K562 (cell line): Measurements from ENCODE around the gene PKLR. TPM values are rescaled to one million over a fixed set of nuclear protein-coding genes. Genes with fewer than 3 reads are reported as not detected.

Experiments
- E2F1 ChIP-seq: sonication (generic); formaldehyde crosslinking; IDR thresholded peaks from 2 replicates; pipeline ENCODE4 v1.8.1; 2023; ENCODE audit warnings: mild to moderate bottlenecking, missing genetic modification reagents, moderate library complexity
- E2F3 ChIP-seq: fragments of 250-450 bp; sonication (Bioruptor Pico); IDR thresholded peaks from 2 replicates; pipeline ENCODE4 v1.4.0; 2020; ENCODE audit warnings: mild to moderate bottlenecking
- ERF ChIP-seq: fragments of 450-650 bp; formaldehyde crosslinking; IDR thresholded peaks from 2 replicates; pipeline ENCODE4 v1.4.0; 2020; ENCODE audit warnings: mild to moderate bottlenecking, mixed read lengths
- FOXP1 ChIP-seq: sonication (generic); formaldehyde crosslinking; IDR thresholded peaks from 2 replicates; pipeline ENCODE4 v1.8.0; 2022; ENCODE audit warnings: mild to moderate bottlenecking, missing genetic modification reagents
- GABPA ChIP-seq: fragments of 200-800 bp; sonication (Bioruptor generic); conservative IDR thresholded peaks from 2 replicates; pipeline ENCODE4 v1.6.1; 2016; ENCODE audit warnings: low read depth, missing genetic modification characterization, missing compliant biosample characterization
- HNRNPL ChIP-seq: fragments of 200-400 bp; formaldehyde crosslinking; IDR thresholded peaks from 2 replicates; pipeline ENCODE4 v1.6.1; 2017; ENCODE audit warnings: low read depth, mild to moderate bottlenecking, low read length
- KLF13 ChIP-seq: fragments of 450-650 bp; IDR thresholded peaks from 2 replicates; pipeline ENCODE4 v1.6.1; 2016; ENCODE audit warnings: missing genetic modification characterization, low read depth, mild to moderate bottlenecking, missing compliant biosample characterization, moderate library complexity, borderline replicate concordance
- MTA3 ChIP-seq: fragments of 450-650 bp; formaldehyde crosslinking; IDR thresholded peaks from 2 replicates; pipeline ENCODE4 v1.6.1; 2017; ENCODE audit warnings: mild to moderate bottlenecking, borderline replicate concordance
- POLR2G ChIP-seq: fragments of 200-400 bp; formaldehyde crosslinking; IDR thresholded peaks from 2 replicates; pipeline ENCODE4 v1.6.1; 2017; ENCODE audit warnings: low read depth, mild to moderate bottlenecking, antibody characterized with exemption, low read length, moderate library complexity
- RBFOX2 ChIP-seq: fragments of 200-400 bp; formaldehyde crosslinking; IDR thresholded peaks from 2 replicates; pipeline ENCODE4 v1.6.1; 2017; ENCODE audit warnings: low read depth, mild to moderate bottlenecking, low read length, moderate library complexity
- STAT5B ChIP-seq: fragments of 250-450 bp; sonication (Bioruptor Pico); IDR thresholded peaks from 2 replicates; pipeline ENCODE4 v1.8.0; 2021; ENCODE audit warnings: mild to moderate bottlenecking, inconsistent platforms
- VEZF1 ChIP-seq: fragments of 200-800 bp; sonication (Bioruptor generic); IDR thresholded peaks from 2 replicates; pipeline ENCODE4 v1.6.1; 2017; ENCODE audit warnings: missing genetic modification characterization, missing compliant biosample characterization
- XRCC5 ChIP-seq: fragments of 200-400 bp; formaldehyde crosslinking; IDR thresholded peaks from 2 replicates; pipeline ENCODE4 v1.6.1; 2017; ENCODE audit warnings: low read depth, mild to moderate bottlenecking, low read length
- ZNF592 ChIP-seq: fragments of 450-650 bp; IDR thresholded peaks from 2 replicates; pipeline ENCODE4 v1.6.1; 2017; ENCODE audit warnings: antibody characterized with exemption, mild to moderate bottlenecking
- polyA plus RNA-seq, 8 experiments: library from polyadenylated mRNA; depleted of rRNA in 4 of 8; stranded (reverse) in 5 of 8; unstranded in 3 of 8; fragments of >200 nt; fragmentation: Nextera tagmentation in 2 of 8; fragmentation: Illumina TruSeq in 1 of 8; extraction: Ambion mirVana in 2 of 8; extraction: Trizol in 1 of 8; gene quantifications; 2 replicates each; pipeline versions ENCODE4 v1.2.1 to v1.2.3, GENCODE V29; 2011 to 2014; ENCODE audit warnings: inconsistent platforms in 1 of 8, missing spikeins in 1 of 8
- total RNA-seq, 7 experiments: library from RNA; depleted of rRNA in 6 of 7; stranded (reverse); fragments of >200 nt in 6 of 7; fragmentation: Illumina TruSeq in 2 of 7; extraction: Trizol in 2 of 7; gene quantifications; 2 replicates each; pipeline versions ENCODE4 v1.2.1 to v1.2.3, GENCODE V29; 2011 to 2021; ENCODE audit warnings: low replicate concordance in 1 of 7
- TF ChIP-seq, protein P1 (sequence below): sonication (generic); formaldehyde crosslinking; IDR thresholded peaks from 2 replicates; pipeline ENCODE4 v1.8.0; 2022; ENCODE audit warnings: mild to moderate bottlenecking, missing genetic modification reagents

Gene PKLR
- total and polyA plus RNA-seq, 9 of the 15 experiments (the other 6 are each of a cell fraction or from before 2014, with no cell fraction given), result 10.7 to 78.4 (median 38.2) TPM

DNA sequence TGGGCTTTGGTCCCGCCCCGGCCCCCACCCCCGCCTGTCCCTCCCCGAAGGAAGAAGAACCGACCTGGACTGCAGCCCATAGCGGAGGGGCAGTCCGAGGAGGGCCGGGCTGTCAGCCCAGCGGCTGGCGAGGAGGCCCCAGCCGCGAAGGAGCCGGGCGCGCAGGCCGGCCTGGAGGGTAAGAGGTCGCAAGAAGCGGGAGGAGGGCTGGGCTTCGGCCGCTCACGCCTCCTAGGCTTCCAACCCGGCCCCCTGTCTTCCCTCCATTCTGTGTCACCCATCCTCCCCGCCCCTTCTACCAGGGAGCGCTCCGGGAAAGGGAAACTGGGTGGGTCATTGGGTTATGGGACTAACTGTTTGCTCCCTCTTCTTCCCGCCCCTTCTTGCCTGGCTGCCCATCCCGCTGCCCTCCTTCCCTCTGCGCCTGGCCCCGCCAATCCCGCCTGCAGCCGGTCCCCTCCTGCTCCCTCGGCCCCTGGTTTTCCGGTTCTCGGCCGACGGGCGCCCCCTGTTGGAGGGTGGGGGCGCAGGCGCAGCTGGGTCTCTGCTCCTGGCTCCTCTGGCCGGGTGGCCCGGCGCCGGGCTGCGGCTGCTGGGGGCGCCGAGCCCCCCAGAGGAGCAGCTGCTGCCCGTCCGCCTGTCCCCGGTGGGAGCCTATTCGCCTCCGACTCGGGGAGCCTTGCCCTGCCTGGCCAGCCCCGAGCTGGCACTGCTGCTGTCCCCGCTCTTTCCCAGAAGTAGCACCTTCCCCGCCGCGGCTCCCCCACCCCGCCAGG lies 21.9 kb upstream of the PKLR start (continued):
- TF ChIP-seq ZNF592 (no peak), GABPA (tag) (peak; percentile 89), POLR2G (peak; percentile 64), FOXP1 (CRISPR knock-in tag) (0 out of 2 replicates have a peak, but pooled peaks have one; percentile 52), RBFOX2 (peak; percentile 59; the same call in 1 of the 2 replicates), HNRNPL (0 out of 2 replicates have a peak, but pooled peaks have one; percentile 20), XRCC5 (0 out of 2 replicates have a peak, but pooled peaks have one; percentile 54), E2F3 (CRISPR knock-in tag) (0 out of 2 replicates have a peak, but pooled peaks have one; percentile 23), STAT5B (no peak), E2F1 (CRISPR knock-in tag) (peak; percentile 76; the same call in 1 of the 2 replicates), MTA3 (peak; percentile 83; the same call in 1 of the 2 replicates), VEZF1 (CRISPR knock-in tag) (peak; percentile 58), ERF (0 out of 2 replicates have a peak, but pooled peaks have one; percentile 2), KLF13 (tag) (0 out of 2 replicates have a peak, but pooled peaks have one; percentile 37)
- TF ChIP-seq, protein P1, sequence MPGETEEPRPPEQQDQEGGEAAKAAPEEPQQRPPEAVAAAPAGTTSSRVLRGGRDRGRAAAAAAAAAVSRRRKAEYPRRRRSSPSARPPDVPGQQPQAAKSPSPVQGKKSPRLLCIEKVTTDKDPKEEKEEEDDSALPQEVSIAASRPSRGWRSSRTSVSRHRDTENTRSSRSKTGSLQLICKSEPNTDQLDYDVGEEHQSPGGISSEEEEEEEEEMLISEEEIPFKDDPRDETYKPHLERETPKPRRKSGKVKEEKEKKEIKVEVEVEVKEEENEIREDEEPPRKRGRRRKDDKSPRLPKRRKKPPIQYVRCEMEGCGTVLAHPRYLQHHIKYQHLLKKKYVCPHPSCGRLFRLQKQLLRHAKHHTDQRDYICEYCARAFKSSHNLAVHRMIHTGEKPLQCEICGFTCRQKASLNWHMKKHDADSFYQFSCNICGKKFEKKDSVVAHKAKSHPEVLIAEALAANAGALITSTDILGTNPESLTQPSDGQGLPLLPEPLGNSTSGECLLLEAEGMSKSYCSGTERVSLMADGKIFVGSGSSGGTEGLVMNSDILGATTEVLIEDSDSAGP, result no peak
